HUDEP-2 (cell line): ENCODE results near the gene NFYC.

Experiments
- DNase-seq, 76 experiments: peaks; one replicate each; lab custom pipeline; 2025; ENCODE audit not compliant: unreplicated experiment in 76 of 76; lab: John Stamatoyannopoulos, UW

NFYC gene

DNA sequence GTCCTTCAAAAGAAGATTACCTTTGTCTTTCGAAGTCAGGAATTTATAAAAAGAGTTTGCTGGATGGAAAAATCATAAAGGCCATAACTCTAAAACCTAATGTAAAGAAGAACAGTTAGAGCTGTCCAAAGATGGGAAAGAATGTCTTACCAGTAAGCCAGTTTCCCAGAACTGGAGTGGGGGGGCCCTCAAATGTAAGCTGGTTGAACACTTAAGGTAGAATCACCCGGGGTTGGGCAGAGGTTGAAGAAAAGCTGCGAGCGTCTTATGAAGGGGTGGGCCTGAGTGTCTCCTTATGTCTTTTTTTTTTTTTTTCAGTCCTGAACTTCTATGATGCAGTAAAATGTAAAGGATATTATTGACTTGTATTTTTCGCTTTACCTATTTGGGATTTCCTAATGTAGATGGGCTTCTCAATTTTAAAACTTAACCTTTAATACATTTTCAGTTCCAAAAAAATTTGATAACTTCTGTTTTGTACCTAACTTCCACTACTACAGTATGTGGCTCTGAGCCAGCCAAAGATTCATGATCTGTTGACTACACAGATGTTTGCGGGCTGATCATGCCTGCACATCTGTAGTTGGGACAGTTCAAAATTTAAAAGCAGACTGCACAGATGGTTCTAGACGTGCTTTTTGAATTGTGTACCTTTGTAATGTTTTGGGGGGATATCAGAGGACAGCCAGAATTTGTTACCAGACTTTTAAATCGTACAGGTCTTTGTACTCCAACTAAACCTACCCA lies 43.6 kb downstream of the NFYC start:
- peak in 7 of 76 experiments; percentile 3 to 20 (median 10) for DNase-seq

DNA sequence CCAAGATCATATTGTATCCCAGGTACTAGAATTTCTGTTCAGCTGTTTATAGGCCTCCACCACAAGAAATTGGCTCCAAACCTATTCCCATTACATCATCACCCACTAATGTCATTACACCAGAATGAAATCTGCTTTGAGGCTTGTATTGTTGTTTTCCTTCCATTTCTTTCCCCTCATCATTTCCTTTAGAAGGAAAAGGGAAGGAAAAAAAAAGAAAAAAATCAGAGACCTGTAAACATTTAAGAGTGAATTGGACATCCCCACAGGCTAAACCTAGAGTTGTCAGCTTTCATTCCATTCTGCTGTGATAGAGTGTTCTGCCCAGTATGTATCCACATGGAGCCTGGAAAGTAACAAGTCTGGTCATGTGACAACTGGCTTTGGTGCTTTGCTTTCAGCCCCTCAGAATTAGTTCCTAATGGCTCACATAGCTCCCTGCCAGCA lies 44.6 kb downstream of the NFYC start:
- no peak for DNase-seq

DNA sequence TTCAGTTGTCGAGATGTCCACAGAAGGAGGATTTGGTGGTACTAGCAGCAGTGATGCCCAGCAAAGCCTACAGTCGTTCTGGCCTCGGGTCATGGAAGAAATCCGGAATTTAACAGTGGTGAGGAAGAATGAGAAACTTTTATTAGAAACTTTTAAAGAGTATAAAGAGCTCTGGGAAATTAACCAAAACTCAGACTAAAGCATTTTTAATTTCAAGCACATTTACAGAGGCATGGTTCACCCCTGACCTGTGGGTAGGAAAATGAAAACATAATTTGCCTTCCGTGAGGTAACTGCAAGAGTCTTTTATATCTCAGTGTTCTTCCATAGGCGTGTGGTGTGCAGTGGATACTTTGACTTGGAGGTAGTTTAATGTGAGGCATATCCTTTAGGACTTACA lies 47.3 kb downstream of the NFYC start:
- no peak for DNase-seq

DNA sequence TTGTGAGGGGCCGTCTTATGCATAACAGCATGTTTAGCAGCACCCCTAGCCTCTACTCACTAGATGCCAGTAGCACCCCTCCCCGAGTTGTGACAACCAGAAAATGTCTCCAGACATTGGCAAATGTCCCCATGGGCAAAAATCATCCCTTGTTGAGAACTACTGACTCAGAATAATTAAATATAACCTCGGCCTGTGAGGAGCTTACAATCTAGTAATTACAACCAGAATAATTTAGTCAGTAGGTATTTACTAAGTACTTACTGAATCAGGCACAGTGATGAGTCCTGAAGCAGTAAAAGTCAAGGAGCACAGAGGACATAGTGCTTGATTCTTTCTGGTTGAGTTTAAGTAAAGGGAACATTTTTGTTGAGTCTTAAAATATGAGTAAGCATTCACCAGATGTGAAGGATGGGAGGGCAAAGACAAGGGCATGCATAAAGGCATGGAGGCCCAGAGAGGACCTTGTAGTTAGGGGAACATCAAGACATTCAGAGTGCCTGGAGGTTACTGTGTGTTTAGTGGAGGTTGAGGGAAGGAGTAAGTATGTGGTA lies 48.0 kb downstream of the NFYC start:
- no peak for DNase-seq

DNA sequence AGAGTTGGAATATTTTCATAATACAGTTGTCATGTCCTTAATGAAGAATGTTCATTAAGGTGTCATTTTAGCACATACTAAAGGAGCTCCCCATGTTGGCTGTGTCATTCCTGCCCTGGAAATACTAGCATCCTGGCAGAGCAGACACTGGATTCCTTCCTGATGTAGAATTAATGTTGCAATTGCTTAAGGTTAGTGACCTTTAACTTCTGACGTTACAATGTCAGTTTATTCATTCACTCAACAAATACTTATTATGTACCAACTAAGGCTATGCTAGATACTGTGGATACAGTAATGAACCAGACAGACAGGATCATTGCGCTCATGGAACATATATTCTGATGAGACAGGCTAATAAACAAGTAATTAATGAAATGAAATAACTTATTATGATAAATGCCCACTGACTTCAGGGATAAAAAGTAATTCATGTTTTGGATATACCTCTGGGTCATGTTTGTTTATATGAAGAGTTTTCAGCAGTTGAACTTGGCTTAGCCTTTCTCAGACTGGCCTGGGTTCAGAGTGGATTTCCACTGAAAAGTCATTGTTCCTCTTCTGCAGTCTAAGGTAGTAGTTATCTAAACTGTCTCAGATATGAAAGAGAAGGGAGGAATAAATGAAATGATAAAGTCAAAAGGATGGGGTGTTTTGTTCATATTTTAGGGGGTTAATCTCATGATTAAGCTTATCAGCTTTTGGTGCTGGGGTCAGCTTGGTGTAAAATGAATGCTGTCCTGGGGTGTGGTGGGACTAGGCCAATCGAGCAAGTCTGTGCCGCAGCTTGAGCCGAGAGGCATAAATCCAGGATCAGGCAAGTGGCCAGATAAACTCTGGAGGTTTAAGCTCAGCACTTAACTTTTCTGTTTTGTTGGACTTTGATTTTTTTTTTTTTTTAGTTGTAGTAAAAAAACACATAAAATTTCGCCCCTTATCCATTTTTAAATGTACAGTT lies 48.8 kb downstream of the NFYC start:
- DNase-seq = peak in 12 of 76 experiments; percentile 1 to 40 (median 12)

DNA sequence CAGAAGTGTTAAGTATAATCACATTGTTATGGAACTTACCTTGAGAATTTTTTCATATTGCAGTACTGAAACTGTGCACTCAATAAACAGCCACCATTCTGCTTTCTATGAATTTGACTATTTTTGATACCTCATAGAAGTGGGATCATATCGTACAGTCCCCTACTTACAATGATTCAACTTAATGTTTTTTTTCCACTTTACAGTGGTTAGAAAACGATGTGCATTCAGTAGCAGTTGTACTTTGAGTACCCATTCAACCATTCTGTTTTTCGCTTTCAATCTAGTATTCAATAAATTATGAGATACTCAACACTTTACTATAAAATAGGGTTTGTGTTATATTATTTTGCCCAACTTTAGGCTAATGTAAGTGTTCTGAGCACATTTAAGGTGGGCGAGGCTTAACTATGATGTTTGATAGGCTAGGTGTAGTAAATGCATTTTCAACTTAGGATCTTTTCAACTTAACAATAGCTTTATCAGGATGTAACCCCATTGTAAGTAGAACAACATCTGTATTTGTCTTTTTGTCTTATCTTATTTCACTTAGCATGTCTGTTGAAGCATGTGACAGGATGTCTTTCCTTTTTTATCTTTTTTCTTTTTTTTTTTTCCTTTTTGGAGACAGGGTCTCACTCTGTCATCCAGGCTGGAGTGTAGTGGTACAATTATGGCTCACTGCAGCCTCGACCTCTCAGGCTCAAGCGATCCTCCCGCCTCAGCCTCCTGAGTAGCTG lies 49.7 kb downstream of the NFYC start:
- no peak for DNase-seq

DNA sequence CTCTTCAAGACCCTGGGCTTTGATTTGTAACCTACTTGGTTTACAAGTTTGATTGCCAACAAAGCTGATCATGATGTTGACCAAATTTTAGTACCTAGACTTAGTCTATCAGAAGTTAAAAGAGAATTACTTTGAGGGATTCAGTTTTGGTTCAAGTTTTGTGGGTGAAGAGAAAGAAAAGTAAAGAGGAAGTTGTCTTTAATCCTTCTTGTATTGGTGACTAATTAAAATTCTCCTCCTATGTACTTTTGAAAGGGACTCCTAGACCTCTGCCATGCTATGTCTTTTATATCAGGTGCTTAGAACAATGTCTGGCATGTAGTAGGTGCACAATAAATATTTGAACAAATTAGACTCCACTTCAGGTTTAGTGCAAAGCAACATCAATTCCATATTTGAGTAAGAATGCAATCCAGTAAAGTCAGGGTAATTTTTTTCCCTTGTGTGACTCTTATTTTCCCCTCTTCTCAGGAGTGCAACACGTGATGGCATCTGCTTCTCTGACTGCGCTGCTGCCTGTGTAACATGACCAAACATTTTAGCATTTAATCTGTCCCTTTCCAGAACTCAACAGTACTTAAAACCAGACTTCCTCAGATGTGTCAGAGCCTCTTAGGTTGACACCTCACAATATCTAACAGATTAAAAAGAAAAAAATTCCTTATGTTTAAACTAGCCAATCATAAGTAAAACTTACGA lies 51.0 kb downstream of the NFYC start:
- no peak for DNase-seq

DNA sequence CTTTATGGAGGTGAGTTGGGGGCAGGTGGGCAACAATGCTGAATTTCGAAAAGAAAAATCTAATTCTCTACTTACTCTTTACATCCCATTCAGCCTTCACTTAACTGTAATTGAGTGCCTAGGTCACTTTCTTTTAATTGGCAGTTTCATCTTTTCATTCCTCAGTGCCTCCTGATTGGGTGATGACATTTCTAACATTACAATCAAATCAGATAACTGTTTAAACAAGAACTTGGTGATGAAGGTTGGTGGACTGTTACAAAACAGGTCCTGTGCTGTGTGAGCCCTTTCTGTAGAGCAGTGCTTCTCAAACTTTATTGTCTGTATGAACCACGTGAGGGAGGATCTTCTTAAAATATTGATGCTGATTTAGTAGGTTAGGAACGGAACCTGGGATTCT lies 51.9 kb downstream of the NFYC start:
- DNase-seq = no peak

DNA sequence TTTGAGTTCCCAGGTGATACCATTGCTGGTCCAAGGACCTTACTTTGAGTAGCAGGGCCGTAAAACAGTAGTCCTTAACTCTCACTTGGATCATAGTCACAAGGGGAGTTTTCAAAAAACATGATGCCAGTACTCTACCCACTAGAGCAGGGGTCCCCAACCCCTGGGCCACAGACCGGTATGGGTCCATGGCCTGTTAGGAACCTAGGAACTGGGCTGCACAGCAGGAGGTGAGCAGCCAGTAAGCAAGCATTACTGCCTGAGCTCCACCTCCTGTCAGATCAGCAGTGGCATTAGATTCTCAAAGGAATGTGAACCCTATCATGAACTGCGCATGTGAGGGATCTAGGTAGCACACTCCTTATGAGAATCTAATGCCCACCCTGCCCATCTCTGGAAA lies 52.4 kb downstream of the NFYC start:
- no peak for DNase-seq

DNA sequence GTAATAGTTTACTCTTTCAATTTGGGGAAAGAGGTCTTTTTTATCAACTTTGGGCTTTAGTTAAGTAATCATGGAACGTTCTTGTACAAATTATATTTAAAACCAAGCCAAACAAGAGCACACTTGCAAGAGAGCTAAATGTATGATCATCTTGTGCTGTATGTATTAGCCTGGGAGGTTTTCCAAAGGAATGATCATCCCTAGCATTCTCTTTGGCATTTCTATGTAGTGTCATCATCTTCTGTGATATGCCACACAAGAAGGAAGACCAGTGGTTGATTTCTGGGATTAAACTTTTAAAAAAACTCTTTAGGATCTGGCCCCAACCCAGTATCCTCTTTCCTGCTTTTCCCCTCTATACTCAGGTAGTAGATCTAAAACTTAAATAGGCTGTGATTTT lies 53.7 kb downstream of the NFYC start:
- DNase-seq = no peak

DNA sequence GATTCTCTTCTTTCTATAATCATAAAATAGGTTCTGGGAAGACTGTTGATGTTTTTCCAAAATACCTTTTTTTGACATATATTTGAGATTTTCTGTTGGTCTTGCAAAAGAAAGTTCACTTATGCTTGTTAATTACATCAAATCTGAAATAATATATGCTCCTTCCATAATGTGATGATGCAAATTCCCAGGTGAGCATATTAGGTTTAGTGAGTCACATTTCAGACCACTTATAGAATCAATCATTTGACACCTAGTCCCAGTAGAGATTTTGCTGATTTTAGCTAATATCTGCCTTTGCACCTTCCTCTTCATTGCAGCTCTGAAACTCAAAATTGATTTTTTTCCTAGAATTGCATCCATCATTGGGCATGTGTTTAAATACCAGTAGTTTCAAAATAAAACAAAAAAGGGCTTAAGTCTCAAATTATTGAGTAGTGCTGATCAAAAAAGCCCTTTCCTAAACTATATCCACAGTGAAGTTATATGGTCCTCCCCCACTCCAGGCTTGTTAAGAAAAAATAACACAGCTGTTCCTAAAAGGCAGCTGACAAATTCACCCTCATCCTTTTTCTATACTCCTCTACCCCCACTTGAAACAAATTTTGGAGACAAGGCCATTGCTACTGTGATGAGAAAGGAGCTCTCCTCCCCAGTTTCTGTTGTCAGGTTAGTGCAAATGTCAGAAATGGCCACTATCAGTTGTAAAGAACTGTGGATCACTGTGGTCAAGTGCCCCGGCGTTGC lies 55.0 kb downstream of the NFYC start:
- no peak for DNase-seq

DNA sequence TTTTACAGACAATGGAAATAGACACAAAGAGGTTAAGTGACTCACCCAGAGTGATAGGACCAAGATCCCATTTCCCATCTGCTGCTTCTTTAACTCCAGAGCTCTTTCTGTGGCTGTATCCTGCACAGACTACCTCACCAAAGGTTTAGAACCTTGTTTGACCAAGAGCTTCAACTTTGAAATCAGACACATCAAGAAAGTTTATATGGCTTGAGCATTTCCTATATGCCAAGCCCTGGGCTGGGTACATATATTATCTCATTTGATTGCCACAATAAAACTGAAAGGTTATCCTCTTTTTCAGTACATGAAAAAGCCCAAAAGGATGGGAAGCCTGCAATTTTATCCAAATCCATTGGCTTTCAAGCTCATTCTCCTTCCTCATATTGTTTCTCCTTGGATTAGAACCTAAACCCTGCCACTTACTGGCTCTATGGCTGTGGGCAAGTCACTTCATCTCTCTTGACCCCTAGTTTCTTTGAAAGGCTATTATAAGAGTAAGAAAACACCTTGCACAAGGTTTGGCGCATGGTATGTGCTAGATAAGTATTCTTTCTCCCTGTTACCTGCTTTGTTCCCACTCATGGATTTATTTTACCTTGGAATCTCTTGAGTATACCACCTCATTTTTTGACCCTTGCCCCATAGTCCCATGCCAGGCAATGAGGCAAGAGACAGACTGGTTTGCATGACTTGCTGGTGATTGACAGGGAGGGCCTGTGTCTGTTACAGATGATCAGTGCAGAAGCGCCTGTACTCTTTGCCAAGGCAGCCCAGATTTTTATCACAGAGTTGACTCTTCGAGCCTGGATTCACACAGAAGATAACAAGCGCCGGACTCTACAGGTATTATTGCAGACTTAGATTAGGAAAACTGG lies 57.6 kb downstream of the NFYC start:
- DNase-seq = no peak

DNA sequence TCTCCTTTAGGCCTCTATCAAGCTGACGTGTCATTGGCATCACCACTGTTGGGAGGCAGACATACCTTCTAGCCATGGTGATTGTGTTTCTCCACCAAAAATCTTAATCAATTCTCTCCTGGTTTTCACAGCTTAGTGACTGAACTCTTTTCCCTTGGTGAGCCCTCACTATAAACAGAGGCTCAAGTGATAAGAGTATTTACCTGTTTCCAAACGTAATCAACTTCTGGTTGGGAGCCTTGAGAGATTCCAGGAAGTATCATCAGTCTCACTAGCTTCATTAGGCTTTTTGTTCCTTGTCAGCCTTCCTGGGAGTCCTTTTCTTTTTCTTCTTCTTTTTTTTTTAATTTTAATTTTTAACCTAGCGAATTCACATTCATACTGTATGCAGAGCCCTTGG lies 58.3 kb downstream of the NFYC start:
- no peak for DNase-seq

DNA sequence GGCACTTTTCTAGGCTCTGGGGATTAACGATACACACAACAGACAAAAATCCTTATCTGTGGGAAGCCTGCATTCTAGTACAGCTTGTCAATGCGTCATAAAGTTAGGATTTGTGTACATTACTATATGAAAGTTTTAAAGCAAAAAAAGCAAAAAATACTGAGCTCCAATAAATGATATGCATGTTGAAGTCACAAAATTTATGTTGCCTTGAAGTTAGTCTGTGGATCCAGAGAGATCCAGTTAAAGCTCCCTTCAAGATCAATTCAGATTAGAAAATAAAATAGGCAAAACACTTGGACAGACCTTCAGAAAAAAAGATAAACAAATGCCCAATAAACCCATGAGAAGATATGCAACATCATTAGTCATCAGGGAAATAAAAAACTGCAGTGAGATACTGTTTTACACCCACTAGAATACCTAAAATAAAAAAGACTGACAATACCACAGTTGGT lies 59.0 kb downstream of the NFYC start:
- no peak for DNase-seq

DNA sequence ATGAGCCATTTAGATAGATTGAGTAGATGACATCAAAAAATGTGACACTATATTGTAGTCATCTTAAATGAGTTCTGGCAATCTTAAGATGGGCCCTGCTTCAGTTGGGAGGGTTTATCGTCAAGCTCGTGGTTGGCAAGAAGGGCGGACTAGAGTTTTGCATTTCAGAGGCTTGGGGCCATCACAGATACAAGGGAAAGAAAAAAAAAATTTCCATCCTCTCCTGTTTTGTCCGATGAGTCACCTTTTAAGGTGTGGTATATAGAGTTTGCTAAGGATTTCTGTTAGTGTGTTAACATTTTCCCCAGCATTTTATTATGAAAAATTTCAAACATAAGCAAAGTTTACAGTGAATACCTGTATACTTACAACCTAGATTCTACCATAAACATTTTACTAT lies 60.3 kb downstream of the NFYC start:
- DNase-seq = no peak

DNA sequence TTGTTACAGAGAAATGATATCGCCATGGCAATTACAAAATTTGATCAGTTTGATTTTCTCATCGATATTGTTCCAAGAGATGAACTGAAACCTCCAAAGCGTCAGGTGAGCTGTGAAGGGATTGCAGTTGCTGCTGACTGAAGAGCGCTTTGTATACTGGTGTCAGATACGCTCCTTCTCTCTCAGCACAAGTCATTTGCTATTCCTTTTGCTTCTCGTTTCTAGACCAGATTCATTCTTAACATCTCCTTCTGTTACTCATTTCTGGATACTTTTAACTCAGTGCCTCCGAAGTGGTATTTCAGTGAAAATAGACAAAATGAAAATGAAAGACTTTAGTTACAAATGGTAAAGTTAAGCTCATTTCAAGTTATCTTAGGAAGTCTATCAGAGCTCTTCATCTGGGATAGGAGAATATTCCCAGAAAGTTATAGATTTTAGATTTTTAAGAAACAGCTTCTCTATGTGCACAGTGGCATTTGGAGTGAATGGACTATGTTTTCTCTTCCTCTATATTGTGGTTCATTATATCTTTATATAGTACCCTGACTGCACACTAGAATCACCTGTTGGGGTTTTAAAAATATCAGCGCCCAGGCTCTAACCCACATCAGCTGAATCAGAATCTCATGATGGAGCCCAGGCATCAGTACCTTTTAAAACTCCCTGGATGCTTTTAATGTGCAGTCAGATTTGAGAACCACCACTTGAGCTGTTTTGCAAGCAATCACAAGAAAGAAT lies 61.8 kb downstream of the NFYC start:
- no peak for DNase-seq

DNA sequence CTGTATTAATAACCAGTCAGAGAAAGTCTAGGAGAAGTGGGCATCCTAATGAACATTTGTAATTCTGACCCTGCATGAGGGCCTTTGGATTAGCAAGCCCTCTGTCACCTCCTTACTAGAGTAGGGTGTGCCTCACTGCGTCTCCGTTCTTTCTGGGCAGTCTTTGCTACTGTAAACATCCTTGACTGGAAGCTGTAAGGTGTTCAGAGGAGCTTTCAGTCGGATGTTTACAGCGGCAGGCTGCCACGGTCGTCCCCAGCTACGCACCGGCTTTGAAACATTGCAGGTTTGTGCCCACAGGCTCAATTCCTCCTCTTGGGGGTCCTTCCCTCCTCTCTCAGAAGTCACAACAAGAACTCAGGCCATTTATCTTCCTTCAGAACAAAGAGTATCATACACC lies 62.7 kb downstream of the NFYC start:
- no peak for DNase-seq

DNA sequence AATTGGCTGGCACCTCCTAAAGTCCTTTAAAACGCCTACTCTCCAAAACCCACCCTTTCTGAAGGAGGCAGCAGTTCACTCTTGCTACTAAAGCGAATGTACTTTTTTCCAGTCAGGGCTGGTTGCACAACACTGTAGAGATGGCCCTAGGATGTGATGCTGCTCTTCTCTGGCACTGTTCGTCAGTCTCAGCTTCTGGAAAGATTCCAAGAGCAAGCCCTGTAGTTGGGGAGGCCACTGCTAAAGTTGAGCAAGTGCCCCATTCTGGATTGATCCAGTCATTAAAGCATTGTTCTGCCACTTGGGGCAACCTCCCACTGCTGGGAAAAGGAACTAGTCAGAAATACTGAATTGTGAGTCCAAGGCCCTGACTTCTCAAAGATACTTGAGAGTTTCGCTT lies 63.6 kb downstream of the NFYC start:
- DNase-seq = no peak
